Stimulated activated CD4-positive, alpha-beta T cell treated with anti-CD3 and anti-CD28 coated beads, Interleukin-2, amount 100 ng/mL, for 4 hours (primary cell): Measurements from ENCODE around the gene KRTAP12-2.

ENCODE experiments used
- DNase-seq: peaks from one replicate; pipeline ENCODE4 v3.0.0-alpha.2; 2020; ENCODE audit warnings: low read depth

Gene KRTAP12-2, protein sequence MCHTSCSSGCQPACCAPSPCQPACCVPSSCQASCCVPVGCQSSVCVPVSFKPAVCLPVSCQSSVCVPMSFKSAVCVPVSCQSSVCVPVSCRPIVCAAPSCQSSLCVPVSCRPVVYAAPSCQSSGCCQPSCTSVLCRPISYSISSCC

DNA sequence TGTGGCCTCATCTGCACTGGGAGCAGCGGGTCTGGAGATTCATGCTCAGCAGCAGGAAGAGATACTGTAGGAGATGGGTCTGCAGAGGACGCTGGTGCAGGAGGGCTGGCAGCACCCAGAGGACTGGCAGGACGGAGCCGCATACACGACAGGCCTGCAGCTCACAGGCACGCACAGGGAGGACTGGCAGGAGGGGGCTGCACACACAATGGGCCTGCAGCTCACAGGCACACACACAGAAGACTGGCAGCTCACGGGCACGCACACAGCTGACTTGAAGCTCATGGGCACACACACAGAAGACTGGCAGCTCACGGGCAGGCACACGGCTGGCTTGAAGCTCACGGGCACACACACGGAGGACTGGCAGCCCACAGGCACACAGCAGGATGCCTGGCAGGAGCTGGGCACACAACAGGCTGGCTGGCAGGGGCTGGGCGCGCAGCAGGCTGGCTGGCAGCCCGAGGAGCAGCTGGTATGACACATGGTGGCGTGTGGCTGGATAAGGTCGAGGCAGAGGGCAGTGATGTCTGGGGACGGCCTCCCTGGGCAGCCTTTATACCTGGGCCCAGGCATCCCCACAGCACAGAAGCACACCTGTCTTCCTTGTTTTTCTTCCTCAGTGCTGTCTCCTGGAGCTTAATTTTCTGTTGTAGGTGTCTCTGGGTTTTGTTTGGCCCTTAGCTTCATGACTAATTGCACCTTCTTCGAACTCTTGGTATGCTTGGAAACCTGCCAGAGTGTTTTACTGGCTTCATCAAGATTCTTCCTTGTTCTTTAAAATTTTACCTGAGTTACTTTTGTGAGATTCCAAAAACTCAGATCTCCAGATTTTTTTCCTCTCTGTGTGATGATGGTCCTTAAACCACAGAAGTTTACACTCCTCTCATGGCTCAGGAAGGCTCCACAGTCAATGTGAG is at the start of gene KRTAP12-2:
Gene KRTAP12-2, minus strand, starts transcription at position 527 of the 920 bp plus-strand sequence. Its CDS starts 41 bp downstream, at position 486.
- no peak for DNase-seq

DNA sequence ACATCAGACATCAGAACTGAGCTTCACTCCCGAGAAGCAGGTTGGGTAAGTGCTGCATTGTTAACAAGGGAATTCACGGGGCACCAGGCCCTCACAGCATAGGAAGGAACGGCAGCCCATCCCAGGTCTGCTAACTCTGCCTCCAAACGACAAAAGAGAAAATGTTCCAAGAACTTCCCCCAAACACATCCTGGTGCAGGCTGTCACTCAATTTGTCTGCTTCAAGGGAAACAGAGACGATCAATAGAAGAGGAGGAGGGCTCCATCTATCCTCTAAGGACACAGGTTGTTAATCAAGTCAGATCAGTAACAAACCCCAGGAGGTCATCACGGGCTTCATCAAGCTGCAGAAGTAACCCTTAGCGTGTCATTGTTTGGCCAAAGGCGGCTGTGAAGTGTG is 48.2 kb upstream of the KRTAP12-2 start:
- no peak for DNase-seq

DNA sequence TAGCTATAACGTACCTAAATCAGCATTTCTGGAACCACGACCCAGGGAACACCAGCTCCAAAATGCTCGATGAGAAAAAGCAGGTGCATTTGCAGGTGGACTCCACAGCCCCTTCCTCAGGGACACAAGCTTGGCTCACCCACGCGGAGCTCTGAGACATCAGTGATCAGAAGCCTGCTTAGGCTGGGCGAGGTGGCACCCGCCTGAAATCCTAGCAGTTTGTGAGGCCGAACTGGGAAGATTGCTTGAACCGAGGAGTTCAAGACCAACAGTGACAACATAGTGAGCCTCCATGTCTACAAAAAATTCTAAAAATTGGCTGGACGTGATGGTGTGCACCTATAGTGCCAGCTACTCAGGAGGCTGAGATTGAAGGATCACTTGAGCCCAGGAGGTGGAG is 47.1 kb upstream of the KRTAP12-2 start:
- no peak for DNase-seq

DNA sequence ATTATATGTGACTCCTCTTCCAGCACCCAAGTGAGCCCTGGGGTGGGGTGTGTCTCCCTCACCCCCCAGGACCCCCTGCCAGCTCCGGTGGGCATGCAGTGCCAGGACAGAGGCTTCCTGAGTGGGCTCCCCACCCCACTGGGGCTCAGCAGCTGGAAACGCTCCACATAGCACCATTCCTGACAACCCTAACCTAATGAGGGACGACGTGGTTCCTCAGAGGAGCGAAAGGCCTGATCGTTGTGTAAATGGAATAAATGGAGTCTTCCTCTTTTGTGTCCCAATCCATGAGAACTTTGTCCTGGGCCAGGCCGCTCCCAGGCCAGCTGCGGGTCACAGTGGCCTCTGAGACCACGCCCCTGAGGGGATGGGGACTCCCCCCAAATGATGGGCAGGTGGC is 46.4 kb upstream of the KRTAP12-2 start:
- DNase-seq, result no peak

DNA sequence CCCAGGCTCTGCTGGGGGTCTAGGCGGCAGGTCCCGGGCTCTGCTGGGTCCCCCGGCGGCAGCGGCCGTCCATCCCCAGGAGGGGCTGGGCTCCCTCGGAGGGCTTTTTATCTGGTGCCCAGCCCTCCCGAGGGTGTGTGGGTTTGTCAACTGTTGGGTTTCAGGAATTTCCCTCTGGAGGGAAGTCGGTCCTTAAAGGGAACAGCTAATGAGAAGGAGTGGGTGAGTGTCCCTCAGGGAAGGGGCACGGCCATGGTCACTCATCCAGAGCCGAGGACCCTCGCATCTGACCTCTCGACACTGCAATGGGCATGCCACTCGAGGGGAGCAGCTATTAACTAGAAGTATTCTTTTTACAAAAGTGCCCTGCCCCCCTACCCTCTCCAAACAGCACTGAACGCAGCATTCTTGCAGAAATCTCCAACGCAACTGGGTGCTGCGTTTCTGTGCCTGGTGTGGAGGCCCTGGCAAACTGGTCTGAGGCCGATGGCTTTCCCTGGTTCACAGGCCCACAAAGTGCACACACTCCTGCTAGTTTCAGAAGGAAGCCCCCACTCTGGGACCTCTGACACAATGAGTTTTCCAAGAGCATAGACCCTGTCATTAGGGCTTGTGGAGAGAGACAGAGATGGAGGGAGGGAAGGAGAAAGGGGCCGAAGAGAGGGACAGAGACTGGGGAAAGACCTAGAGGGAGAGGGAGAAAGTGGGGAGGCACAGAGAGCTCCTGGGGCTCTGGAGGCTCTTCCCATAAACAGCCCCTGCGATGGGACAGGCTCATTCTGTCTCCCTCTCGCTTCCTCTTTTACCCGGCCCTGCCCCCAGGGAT is 45.7 kb upstream of the KRTAP12-2 start:
- DNase-seq, result no peak

DNA sequence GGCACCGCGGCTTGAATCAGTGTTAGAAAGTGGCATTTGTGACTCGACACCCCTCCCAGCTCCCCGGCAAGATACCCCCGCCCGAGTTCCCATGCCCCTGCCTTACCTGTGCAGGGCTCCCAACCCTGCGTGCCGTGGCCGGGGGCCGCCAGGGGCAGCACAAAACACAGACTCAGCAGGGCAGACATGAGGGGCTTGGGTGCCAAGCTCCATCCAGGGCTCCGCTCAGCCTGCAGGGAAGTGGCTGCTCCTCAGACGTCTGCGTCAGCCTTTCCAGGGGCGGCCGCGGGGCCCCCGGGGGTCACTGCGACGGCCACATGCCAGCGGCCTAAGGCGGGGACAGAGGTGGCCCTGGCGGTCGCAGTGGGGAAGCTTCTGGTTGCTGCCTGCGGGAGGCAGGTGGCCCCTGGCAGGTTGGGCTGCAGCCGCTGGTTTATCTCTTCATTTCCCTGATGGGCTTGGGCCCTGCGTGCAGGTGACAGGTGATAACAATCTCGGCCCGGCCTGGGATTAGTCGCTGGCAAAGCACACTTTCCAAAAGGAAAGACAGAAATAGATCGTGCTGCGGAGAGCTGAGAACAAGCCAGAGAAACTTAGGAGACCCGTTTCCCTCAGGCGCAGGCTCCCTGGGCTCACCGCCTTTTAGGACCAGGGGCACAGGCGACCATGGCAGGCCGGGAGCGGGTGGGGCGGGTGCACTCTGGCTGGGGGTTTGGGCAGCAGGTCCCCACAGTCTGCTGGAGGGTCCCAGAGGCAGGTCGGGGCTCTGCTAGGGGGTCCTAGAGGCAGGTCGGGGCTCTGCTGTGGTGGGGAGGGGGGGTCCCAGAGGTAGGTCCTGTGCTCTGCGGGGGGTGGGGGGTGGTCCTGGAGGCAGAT is 44.8 kb upstream of the KRTAP12-2 start, which contains the start of gene TSPEAR:
Gene TSPEAR, minus strand, starts transcription at position 246 of the 876 bp plus-strand sequence. Its CDS starts 58 bp downstream, at position 188.
- no peak for DNase-seq

DNA sequence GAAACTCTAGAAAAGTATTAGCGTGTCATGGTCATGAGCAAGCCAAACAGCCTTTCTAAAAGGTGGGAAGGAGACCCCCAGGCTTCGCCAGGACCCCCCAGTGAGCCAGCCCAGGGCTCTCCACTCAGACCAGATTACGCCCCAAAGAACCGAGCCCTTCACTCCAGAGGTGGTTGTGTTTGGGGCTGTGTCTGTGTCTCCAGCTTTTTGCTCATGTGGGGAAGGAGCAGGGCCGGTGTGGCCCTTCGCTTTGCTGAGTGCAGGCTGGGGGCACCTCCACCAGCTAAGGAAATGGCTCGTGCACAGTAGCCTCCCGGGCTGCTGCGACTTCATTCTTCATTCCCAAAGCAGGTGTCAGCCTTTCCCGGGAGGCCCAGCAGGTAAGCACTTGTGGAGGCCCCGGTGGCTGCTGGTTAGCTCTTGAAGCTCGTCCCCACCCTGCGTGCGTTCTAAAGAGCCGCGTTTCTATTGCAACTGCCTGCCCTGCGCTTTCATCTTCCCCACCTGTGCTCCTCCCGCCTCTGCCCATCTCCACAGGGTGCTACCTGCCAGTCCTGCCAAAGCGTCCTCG is 44.1 kb upstream of the KRTAP12-2 start:
- no peak for DNase-seq

DNA sequence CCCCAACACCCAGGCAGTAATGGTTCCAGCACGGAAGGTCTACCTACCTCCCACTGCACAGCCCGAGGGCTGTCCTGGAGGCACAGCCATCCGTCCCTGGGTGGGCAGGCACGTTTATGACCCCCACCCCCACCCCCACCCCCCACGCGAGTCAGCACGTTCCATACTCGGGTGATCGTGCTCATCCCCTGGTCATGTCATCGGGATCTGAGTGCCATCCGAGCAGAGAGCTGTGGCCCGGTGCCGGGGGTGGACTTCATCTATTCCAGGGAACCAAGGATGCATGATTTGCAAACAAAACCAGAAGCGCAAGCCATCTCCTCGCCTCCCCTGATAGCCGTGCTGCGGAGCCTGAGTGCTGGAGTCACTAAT is 43.6 kb upstream of the KRTAP12-2 start:
- no peak for DNase-seq

DNA sequence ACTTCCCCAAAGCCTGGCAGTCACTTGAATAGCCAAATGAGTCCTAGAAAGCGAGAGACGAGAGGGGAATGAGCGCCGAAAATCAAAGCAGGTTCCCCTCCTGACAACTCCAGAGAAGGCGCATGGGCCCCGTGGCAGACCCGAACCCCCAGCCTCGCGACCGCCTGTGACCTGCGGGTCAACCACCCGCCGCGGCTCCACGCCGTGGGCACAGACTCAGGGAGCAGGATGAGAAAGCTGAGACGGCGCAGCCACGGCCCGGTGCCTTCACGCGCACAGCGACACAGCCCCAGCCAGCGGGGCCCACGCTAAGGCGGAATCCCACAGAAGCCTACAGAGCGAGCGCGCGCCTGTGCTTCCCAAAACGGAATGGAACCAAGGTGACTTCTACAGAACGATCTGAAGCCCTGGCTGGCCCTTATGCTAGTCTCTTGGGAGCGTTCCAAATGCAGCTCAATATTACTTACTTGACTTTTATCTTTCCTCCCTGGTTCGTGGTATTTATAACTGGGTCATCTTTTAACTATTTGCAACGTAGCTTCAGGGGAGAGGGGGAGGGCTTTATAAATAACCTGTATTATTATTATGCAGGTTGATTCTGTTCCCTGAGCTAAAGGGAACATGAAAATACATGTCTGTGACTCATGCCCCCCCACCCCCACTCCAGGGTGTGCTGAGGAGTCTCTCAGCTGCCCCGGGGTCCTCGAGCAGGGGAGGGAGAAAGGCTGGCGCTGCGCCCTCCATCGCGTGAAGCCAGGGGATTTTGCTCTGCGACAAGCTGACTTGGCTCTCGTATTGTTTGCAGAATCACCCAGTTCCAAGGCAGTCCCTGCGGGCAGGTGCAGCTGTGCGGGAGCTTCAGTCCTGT is 42.9 kb upstream of the KRTAP12-2 start:
- DNase-seq, result peak; percentile 33

DNA sequence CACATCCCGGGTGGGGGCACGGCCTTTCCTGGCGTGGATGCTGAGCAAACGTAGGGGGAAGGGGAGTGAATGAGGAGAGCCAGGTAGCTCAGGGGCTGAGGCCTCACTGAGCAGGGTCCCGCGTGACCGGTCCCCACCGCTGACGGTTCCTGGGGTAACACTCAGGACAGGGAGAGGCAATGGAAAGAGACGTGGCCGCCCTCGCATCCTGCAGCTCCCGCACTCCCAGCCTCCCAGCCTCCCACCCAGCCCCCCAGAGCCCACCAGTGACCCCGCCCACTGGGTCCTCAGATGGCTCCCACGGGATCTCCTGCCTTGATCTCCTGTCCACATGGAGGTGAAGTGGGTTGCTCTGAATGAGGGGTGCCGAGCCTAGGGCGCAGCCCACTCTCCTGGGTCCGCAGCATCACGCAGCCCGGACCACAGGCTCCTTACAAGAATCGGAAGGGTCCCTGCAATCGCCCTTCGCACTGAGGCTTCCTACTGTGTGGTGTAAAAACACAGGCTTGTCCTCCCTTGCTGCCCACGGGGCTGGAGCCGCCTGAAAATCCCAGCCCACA is 42.2 kb upstream of the KRTAP12-2 start:
- no peak for DNase-seq

DNA sequence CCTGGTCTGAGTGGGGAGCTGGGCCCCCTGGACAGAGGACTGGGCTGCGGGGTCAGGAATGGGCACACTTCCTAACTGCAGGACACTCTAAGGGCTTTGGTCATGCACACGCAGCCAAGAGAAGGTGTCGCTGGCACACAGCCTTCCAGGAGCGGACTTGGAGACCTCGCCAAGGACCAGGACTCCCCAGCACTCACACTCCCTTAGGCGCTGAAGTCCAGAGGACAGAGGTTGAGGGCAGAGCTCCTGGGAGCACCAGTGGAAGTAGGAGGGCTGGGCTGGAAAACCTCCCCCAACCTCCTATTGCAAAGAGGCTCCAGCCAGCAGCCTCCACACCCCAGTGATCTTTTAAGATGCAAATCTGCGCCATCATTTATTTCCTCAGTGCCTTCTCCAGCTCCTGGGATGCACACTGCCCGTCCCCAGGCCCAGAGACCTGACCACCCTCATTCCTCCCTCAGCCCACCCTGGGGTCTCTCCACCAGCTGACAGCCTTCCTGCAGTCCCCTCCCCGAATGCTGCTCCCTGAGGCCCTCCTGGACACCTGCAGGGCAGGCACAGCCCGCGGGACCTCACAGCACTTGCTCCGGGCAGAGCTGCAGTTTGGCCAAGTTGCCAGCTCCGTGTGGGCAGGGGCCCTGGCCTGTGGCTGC is 41.6 kb upstream of the KRTAP12-2 start:
- DNase-seq, result no peak

DNA sequence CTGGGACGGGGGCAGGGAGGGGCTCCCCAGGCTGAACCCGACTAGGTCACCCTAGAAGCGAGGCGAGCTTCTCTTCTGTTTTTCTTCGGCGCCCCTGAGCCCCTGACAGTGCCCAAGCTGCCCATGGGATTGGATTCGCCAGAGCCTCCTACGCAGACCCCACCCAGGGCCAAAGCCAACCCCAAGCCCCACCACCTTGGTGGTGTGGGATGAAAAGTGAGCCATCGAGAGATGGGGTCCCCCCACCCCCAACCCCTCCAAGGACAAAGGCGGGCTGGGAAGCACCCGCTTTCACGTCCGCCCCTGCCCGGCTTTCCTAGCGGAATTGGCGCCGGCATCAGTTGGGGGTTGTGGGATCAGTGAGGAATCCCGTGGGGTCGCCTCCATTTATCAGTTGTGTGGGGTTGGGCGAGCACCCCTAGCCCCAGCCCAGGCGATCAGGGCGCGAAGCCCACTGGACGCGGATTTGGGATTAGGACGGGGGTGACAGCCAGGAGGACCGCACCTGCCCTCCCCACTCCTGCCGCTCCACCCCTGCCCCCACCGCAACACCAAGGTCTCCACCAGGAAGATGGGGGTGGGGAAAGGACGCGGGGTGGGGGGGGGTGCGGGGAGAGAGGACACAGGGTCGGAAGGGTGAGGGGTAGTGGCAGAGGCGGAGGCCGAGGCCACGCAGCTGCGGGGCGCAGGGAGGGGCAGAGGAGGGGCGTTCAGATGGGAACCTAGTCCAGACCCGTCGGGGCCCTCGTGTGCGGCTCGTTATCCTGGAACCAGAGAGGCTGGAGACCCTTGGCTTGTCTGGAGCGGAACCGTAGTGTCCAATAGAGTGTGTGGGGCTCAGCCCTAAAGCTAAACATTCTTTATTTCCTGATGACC is 40.2 kb upstream of the KRTAP12-2 start:
- DNase-seq, result no peak

DNA sequence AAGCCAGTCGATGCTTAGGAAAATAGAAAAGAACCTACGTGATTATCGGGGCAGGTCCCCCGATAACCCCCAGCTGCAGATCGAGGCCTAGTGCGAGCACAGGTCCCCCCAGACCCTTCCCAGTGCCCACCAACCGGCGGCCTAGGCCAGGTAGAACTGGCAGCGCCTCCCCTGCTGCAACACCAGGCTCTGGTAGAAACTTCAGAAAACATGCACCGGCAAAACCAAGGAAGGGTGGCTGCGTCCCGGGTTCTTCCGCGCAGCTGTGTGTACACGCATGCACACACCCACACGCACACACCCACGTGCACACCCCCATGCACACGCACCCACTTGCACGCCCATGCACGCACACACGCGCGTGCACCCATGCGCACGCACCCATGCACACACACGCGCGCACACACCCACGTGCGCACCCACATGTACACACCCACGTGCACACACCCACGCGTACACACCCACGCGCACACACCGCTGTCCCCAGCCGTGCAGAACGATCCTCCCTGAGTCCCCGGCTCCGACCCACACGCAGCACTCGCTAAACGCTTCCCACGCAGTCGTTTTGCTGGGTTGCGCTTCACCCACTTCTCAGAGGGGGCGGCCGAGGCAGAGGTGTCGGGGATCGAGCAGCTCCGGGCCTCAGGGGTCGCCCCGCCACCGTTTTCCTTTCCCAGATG is 39.4 kb upstream of the KRTAP12-2 start:
- no peak for DNase-seq

DNA sequence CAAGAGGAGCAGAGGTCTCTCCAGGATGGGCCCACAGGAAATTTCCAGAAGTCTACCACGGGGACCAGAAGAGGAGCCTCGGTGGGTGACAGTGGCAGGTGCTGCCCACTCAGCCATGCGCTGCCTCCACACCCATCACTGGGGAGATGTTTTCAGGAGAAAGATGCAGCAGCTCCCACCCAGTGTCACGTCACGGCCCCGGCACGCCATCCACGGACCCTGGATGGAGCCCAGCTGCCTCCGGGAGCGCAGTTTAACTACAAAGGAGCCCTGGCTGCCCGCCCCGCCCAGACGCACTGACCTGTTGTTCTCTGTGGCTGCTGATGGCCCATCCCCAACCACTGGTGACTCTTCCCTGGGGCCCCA is 37.9 kb upstream of the KRTAP12-2 start:
- DNase-seq, result no peak

DNA sequence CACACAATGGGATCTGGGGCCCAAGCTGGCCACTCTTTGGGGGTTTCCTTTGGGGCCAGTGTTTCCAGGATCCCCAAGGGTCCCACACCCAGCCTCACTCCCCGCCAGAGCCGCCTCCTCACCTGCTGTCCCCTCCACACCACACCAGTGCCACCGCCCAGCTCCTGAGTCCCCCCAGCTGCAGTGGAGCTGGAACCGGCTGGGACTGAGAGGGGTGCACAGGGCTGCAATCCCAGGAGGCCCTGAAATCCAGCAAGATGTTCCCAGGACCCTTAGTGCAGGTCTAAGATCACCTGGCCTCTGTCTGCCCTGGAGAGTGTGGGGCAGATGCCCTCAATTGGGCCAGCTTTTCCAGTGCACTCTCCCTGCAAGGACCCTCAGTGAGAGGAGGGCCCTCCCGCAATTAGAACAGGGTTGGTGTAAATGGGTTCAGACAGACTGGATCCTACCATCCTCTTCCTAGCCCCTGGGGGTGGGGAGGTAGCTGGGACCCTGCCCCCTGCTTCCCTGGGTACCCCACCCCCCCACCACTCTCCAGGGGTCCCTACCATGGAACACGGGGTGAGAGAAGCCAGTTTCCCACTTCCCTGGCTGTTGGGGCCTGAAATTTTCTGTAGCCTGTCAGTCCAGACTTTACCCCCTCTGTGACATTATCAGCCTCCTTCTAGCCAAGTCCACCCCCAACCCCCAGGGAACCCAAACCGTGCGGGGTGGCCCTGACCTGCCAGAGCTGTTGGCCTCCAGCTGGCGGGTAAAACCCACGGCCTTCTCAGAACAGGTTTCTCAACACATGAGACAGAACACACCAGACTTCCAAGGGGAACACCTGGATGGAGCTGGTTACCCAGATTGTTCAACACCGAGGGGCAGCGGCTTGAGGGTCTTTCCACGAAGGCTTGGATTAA is 37.3 kb upstream of the KRTAP12-2 start:
- no peak for DNase-seq

DNA sequence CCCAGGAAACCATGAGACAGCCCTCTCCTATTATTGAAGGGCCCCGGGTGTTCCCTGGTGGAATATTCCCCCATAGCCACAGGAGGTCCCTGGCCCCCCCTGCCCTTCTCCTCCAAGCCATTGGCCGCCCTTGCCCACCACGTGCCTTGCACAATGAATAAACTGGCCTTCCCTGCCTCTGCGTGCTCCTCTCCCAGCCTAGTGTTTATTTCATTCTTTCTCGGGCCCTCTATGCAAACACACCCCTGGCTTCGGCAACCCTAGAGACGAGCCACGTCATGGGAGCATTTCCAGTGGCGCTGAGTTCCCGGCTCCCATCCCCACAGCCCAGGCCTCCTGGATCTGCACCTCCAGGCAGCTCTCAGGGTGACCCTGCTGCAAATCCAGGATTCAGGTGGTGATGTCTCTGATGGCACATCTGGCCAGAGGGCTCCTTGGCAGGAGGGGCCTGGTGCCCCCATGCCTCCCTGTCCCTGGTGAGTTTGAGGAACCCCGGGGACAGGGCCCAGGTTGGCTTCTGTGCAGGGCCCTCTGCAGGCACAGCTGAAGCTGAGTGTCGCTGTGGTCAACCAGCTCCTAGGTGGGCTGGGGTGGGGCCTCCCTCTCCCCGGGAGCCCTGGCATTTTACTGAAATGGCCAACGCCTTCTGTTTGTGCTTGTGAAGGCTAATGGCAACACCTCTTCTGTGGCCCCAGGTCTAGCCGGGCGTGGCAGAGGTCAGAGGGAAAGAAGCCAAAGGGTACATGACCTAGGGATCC is 36.4 kb upstream of the KRTAP12-2 start:
- DNase-seq, result no peak
